Activated CD4-positive, alpha-beta T cell treated with anti-CD3 and anti-CD28 coated beads, Interleukin-2, amount 10 ng/mL, durations not matched to agents 7 days and 5 days (primary cell): Measurements from ENCODE around the gene TMEM147. TPM values are rescaled to one million over a fixed set of nuclear protein-coding genes. Genes with fewer than 3 reads are reported as not detected.

Experiments
- CTCF ChIA-PET: fragments of 350-600 bp; sonication (Branson Sonifier 250); formaldehyde crosslinking; loops from one replicate; lab custom pipeline; 2021; ENCODE audit warnings: antibody characterized with exemption; lab: Charles Lee
- POLR2A ChIA-PET: fragments of 350-600 bp; sonication (Branson Sonifier 250); formaldehyde crosslinking; loops from one replicate; lab custom pipeline; 2021; ENCODE audit warnings: antibody characterized with exemption; lab: Charles Lee
- DNase-seq: peaks from one replicate; pipeline ENCODE4 v3.0.0-alpha.2; 2020
- H3K27ac Mint-ChIP-seq: one replicate; pipeline ENCODE4 v1.8.0; 2021; ENCODE audit warnings: mild to moderate bottlenecking, moderate library complexity, mixed read lengths
- H3K27me3 Mint-ChIP-seq: one replicate; pipeline ENCODE4 v1.8.0; 2021; ENCODE audit warnings: mixed read lengths
- H3K36me3 Mint-ChIP-seq: one replicate; pipeline ENCODE4 v1.8.0; 2021; ENCODE audit warnings: low read depth, mixed read lengths
- H3K4me1 Mint-ChIP-seq: one replicate; pipeline ENCODE4 v1.8.0; 2021; ENCODE audit warnings: mixed read lengths
- H3K4me3 Mint-ChIP-seq: one replicate; pipeline ENCODE4 v1.8.0; 2021; ENCODE audit warnings: mild to moderate bottlenecking, moderate library complexity, mixed read lengths
- H3K9me3 Mint-ChIP-seq: one replicate; pipeline ENCODE4 v1.8.0; 2021; ENCODE audit warnings: mixed read lengths
- total RNA-seq, 2 experiments: library from RNA; stranded (reverse); gene quantifications; one replicate each; pipeline ENCODE4 v1.2.3, GENCODE V29; 2021

The TMEM147 gene
- total RNA-seq, 2 experiments from 2014 or later = 42.5 to 43.8 TPM

DNA sequence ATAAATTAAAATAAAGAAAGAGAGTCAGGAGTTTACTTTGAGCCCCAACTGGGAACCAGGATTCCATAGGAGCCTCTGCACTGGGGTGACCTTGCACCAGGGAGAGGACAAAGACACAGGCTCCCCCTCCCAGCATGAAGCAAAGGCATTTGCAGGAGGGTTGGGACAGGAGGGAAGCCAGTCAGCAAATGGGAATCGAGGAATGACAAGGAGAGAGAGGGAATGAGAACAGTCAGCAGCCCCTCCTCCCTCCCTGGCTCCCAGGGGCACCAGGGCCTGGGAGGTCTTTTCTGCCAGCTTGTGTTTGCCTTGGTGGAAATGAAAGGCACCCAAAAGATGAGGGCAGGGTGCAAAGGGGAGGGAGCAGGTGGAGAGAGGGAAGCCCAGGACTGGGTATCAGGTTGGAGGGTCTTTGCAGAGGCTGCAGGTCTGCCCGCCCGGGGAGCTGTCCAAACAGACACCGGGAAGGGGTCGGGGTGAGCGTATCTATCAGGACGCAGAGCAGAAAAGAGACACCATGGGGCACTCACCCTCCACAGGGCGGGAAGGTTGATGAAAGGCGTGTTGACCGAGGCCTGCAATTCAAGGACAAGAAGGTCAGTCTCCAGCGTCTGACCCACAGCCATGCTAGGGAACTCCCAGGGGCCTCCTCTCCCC lies 21.1 kb upstream of the TMEM147 start:
- Mint-ChIP-seq H3K4me1 (no peaks in the 10 kb centered on the region), H3K4me3 (no peak overlapping the region), H3K36me3 (no peaks in the 10 kb centered on the region), H3K9me3 (no peaks in the 10 kb centered on the region), H3K27me3 (peaks cover 7% of the 10 kb centered on the region), H3K27ac (no peak overlapping the region)
- ChIA-PET POLR2A (no interaction called here), CTCF (no interaction called here)
- no peak for DNase-seq

DNA sequence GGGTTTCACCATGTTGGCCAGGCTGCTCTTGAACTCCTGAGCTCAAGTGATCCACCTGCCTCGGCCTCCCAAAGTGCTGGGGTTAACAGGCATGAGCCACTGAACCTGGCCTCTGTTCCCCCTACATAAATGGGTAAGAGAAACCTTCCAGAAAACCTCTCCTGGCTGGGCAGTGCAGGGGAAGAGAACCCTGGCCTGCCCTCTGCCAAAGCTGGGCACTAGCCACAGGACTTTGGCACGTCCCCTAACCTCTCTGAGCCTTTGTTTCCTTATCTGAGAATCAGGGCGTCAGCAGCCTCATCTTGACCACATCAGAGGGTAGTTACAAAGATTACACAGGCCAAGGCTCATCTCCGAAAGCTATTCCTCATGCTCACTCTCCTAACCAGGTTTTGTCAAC lies 19.6 kb upstream of the TMEM147 start:
- Mint-ChIP-seq H3K27me3 (peaks cover 12% of the 10 kb centered on the region), H3K27ac (no peak overlapping the region), H3K36me3 (no peaks in the 10 kb centered on the region), H3K4me3 (no peak overlapping the region), H3K4me1 (no peaks in the 10 kb centered on the region), H3K9me3 (no peaks in the 10 kb centered on the region)
- ChIA-PET CTCF (no interaction called here), POLR2A (no interaction called here)
- DNase-seq = no peak

GRCh38 chr19:35528218-35529038 lies 17.0 kb upstream of the TMEM147 start, which contains the start of gene SBSN:
Gene SBSN (minus strand): TSS chr19:35528311. CDS start chr19:35528281, 30 bp downstream.
- ChIA-PET POLR2A (no interaction called here), CTCF (no interaction called here)
- H3K9me3 Mint-ChIP-seq = no peaks in the 10 kb centered on the region
- H3K4me1 Mint-ChIP-seq = peaks cover 4% of the 10 kb centered on the region
- peaks cover 24% of the 10 kb centered on the region for H3K27me3 Mint-ChIP-seq
- H3K4me3 Mint-ChIP-seq = no peak within 1 kb of the TSS
- no peak for DNase-seq
- no peak within 1 kb of the TSS for H3K27ac Mint-ChIP-seq
- no peaks in the 10 kb centered on the region for H3K36me3 Mint-ChIP-seq

GRCh38 chr19:35529241-35530218 lies 15.9 kb upstream of the TMEM147 start:
- H3K9me3 Mint-ChIP-seq = no peaks in the 10 kb centered on the region
- peaks cover 26% of the 10 kb centered on the region for H3K27me3 Mint-ChIP-seq
- peaks cover 10% of the 10 kb centered on the region for H3K4me1 Mint-ChIP-seq
- ChIA-PET POLR2A (no interaction called here), CTCF (no interaction called here)
- DNase-seq = no peak
- no peak overlapping the region for H3K4me3 Mint-ChIP-seq
- no peak overlapping the region for H3K27ac Mint-ChIP-seq
- H3K36me3 Mint-ChIP-seq = no peaks in the 10 kb centered on the region

DNA sequence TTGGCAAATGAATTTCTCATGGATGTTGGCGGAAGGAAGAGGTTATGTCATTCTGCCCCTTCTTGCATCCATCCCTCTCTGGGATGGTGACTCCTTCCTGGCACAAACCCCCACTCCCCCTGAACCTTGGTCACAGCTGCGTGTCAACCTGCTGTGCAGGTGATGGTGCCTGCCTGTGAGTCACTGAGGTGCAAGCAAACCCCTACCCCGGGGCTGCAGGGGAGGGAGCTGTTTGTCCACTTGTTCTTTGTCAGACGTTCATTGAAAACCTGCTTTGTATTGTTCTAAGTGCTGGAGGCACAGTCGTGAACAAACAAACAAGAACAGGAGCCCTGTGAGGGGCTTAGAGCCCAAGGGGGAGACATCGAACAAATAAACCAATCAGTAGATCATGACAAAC lies 14.1 kb upstream of the TMEM147 start:
- ChIA-PET CTCF (interaction anchor here (0.9 to 1.2 kb wide), 4 partner anchors 9 to 22 kb away, joined by 3 to 4 read pairs (median 3); no protein-coding TSS in a partner anchor), POLR2A (no interaction called here)
- Mint-ChIP-seq H3K4me3 (no peak overlapping the region), H3K36me3 (no peaks in the 10 kb centered on the region), H3K27me3 (peaks cover 30% of the 10 kb centered on the region), H3K9me3 (no peaks in the 10 kb centered on the region), H3K27ac (no peak overlapping the region), H3K4me1 (peaks cover 12% of the 10 kb centered on the region)
- no peak for DNase-seq

- H3K27me3 Mint-ChIP-seq = peaks cover 28% of the 10 kb centered on the region
- no peak within 1 kb of the TSS for H3K4me3 Mint-ChIP-seq
- peak within 1 kb of the TSS; percentile 79 for H3K27ac Mint-ChIP-seq
- H3K4me1 Mint-ChIP-seq = peaks cover 12% of the 10 kb centered on the region
- no peaks in the 10 kb centered on the region for H3K36me3 Mint-ChIP-seq
- no peak for DNase-seq
- no peaks in the 10 kb centered on the region for H3K9me3 Mint-ChIP-seq
- CTCF ChIA-PET = no interaction called here
- POLR2A ChIA-PET = no interaction called here
Observed at GRCh38 chr19:35533201-35533821, 12.1 kb upstream of the TMEM147 start, which contains the start of gene GAPDHS. Gene GAPDHS (plus strand): TSS chr19:35533456. CDS start chr19:35533528, 72 bp downstream.

GRCh38 chr19:35533822-35534392 lies 11.5 kb upstream of the TMEM147 start:
- Mint-ChIP-seq H3K27me3 (peaks cover 26% of the 10 kb centered on the region), H3K36me3 (no peaks in the 10 kb centered on the region), H3K27ac (peak overlapping the region; percentile 79), H3K4me1 (peaks cover 12% of the 10 kb centered on the region), H3K4me3 (no peak overlapping the region), H3K9me3 (no peaks in the 10 kb centered on the region)
- peak; percentile 48 for DNase-seq
- CTCF ChIA-PET = interaction anchor here (0.6 kb wide), 1 partner anchor 561 kb away, joined by 3 read pairs; no protein-coding TSS in a partner anchor
- POLR2A ChIA-PET = no interaction called here

DNA sequence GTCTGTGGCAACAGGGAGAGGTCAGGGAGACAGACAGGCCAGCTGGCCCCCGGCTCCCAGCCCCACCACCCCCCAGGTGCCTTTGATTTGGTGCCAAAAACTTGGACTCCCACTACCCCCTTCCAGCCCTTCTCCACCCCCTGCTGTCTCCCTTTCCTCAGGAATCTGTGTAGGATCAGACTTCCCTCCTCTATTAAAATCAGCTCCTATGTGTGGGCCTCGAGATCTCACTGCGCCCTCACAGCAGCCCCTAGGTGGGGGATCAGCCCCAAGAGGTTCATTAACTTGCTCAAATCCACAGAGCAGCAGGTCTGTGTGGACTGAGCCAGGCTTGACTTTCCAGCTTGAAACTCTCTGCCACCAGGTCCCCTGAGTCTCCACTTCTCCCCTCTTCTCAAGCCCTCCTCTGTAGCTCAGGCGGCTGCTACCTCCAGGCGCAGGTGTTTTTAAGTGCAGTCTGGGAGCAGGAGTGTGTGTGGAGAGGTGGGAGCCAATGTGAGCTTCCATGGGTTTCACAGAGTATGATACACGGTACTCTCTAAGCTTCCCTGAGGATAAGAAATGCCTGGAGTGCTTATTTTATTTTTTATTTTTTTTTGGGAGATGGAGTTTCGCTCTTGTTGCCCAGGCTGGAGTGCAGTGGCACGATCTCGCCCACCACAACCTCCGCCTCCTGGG lies 10.5 kb upstream of the TMEM147 start:
- peaks cover 24% of the 10 kb centered on the region for H3K27me3 Mint-ChIP-seq
- POLR2A ChIA-PET = no interaction called here
- no peak overlapping the region for H3K4me3 Mint-ChIP-seq
- H3K36me3 Mint-ChIP-seq = no peaks in the 10 kb centered on the region
- CTCF ChIA-PET = interaction anchor here (1.3 kb wide), 1 partner anchor 13 kb away, joined by 3 read pairs; no protein-coding TSS in a partner anchor
- H3K27ac Mint-ChIP-seq = no peak overlapping the region
- peaks cover 12% of the 10 kb centered on the region for H3K4me1 Mint-ChIP-seq
- no peak for DNase-seq
- H3K9me3 Mint-ChIP-seq = no peaks in the 10 kb centered on the region

DNA sequence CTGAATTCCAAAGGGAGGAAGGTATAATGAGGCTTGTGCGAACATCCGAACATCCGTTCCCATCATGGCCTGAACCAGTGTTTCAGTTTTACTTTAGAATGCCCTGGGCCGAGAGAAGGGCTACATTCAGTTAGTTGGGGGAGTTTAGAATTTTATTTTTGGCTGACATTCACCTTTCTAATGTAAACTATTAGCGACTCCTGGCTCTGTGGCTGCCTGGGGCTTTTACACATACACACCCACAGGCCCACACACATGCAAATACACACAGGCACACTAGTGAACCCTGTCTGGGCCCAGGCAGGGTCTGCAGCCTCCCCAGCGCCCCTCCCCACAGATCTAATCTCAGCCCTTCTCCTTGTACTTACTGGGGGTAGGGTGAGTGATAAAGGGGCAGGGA lies 6.1 kb upstream of the TMEM147 start:
- no peak overlapping the region for H3K27ac Mint-ChIP-seq
- H3K9me3 Mint-ChIP-seq = no peaks in the 10 kb centered on the region
- ChIA-PET POLR2A (no interaction called here), CTCF (interaction anchor here (3.0 kb wide), 1 partner anchor 9 kb away, joined by 9 read pairs; no protein-coding TSS in a partner anchor)
- DNase-seq = no peak
- H3K4me3 Mint-ChIP-seq = no peak overlapping the region
- no peaks in the 10 kb centered on the region for H3K36me3 Mint-ChIP-seq
- peaks cover 8% of the 10 kb centered on the region for H3K4me1 Mint-ChIP-seq
- H3K27me3 Mint-ChIP-seq = peaks cover 4% of the 10 kb centered on the region

- peaks cover 12% of the 10 kb centered on the region for H3K4me1 Mint-ChIP-seq
- POLR2A ChIA-PET = no interaction called here
- no peaks in the 10 kb centered on the region for H3K36me3 Mint-ChIP-seq
- no peaks in the 10 kb centered on the region for H3K9me3 Mint-ChIP-seq
- H3K27me3 Mint-ChIP-seq = peaks cover 3% of the 10 kb centered on the region
- DNase-seq = no peak
- CTCF ChIA-PET = interaction anchor here (3.0 kb wide), 1 partner anchor 9 kb away, joined by 9 read pairs; no protein-coding TSS in a partner anchor
- no peak overlapping the region for H3K4me3 Mint-ChIP-seq
- H3K27ac Mint-ChIP-seq = no peak overlapping the region
Observed at GRCh38 chr19:35539850-35540249, 5.6 kb upstream of the TMEM147 start.

DNA sequence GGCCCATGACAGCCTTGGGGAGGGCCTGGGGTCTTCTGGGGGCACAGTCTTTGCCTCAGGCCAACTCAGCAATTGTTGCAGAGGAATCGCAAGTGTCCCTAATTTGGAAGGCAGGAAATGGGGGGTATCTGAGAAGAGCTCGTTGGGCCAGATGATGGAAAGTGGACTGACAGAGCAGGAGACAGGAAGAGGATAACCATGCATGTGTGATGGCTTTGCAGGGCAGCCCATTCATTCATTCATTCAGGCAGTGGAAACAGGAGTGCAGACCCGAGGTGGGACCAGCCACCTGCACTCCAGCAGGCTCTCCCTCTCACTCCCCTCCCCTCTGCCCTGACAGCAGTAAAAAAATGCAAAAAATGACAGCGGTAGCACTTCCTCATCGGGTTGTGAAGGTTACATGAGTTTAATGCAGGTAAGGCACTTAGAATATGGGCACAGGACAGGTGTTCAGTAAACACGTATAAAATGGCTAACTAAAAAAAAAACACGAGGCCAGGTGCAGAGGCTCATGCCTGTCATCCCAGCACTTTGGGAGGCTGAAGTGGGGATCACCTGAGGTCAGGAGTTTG lies 5.0 kb upstream of the TMEM147 start:
- Mint-ChIP-seq H3K36me3 (no peaks in the 10 kb centered on the region), H3K27ac (peak overlapping the region; percentile 72), H3K4me3 (no peak overlapping the region), H3K9me3 (no peaks in the 10 kb centered on the region), H3K27me3 (no peaks in the 10 kb centered on the region), H3K4me1 (peaks cover 13% of the 10 kb centered on the region)
- ChIA-PET POLR2A (no interaction called here), CTCF (no interaction called here)
- no peak for DNase-seq
